DMS 273 treated with DMSO at 0.1 percent for 48 hours (cell line): Measurements from ENCODE around the gene OR2S2.
"Not testable (repeated sequence)": the region's sequence is repeated elsewhere in the genome, so short reads cannot be mapped to it uniquely, and the experiment has no call there.

Experiments
- DNase-seq: peaks from one replicate; lab custom pipeline; 2025; lab: John Stamatoyannopoulos, UW

The OR2S2 gene

GRCh38 chr9:35958104-35958837 lies at the start of gene OR2S2:
Gene OR2S2 (minus strand): TSS chr9:35958154. CDS start chr9:35958098, 56 bp downstream.
- no peak for DNase-seq

- DNase-seq: no peak
Measured at GRCh38 chr9:36007316-36007708, 49.4 kb upstream of the OR2S2 start.

GRCh38 chr9:36006549-36007315 lies 48.8 kb upstream of the OR2S2 start:
- DNase-seq: no peak

- no peak for DNase-seq
Measured at GRCh38 chr9:36005891-36006290, 47.9 kb upstream of the OR2S2 start.

GRCh38 chr9:35998333-35998732 lies 40.4 kb upstream of the OR2S2 start:
- DNase-seq: no peak

- not testable (repeated sequence) for DNase-seq
Measured at GRCh38 chr9:35997016-35997415, 39.1 kb upstream of the OR2S2 start.

GRCh38 chr9:35996358-35996970 lies 38.5 kb upstream of the OR2S2 start:
- DNase-seq: no peak

GRCh38 chr9:35994959-35995358 lies 37.0 kb upstream of the OR2S2 start:
- DNase-seq: no peak

- no peak for DNase-seq
Measured at GRCh38 chr9:35993976-35994720, 36.2 kb upstream of the OR2S2 start.

GRCh38 chr9:35993136-35993535 lies 35.2 kb upstream of the OR2S2 start:
- not testable (repeated sequence) for DNase-seq

- no peak for DNase-seq
Measured at GRCh38 chr9:35990155-35990554, 32.2 kb upstream of the OR2S2 start.

- no peak for DNase-seq
Measured at GRCh38 chr9:35984021-35984420, 26.1 kb upstream of the OR2S2 start.

- no peak for DNase-seq
Measured at GRCh38 chr9:35981699-35982098, 23.7 kb upstream of the OR2S2 start.

- DNase-seq: no peak
Measured at GRCh38 chr9:35980289-35981011, 22.5 kb upstream of the OR2S2 start.

GRCh38 chr9:35978792-35979191 lies 20.8 kb upstream of the OR2S2 start:
- no peak for DNase-seq

GRCh38 chr9:35976726-35977125 lies 18.8 kb upstream of the OR2S2 start:
- DNase-seq: no peak

- DNase-seq: no peak
Measured at GRCh38 chr9:35974800-35975199, 16.8 kb upstream of the OR2S2 start.

- no peak for DNase-seq
Measured at GRCh38 chr9:35972093-35972492, 14.1 kb upstream of the OR2S2 start.

GRCh38 chr9:35967042-35967441 lies 9.1 kb upstream of the OR2S2 start:
- DNase-seq: no peak

GRCh38 chr9:35966433-35966832 lies 8.5 kb upstream of the OR2S2 start:
- DNase-seq: no peak

GRCh38 chr9:35965011-35965410 lies 7.1 kb upstream of the OR2S2 start:
- DNase-seq: no peak
